SK-N-SH (cell line): ENCODE measurements around the gene AKAP9. TPM values are rescaled to one million over a fixed set of nuclear protein-coding genes. Genes with fewer than 3 reads are reported as not detected.

Source experiments
- CTCF ChIA-PET: fragments of 300-600, 350-600 bp; formaldehyde crosslinking; extraction: SDS; loops from one replicate; lab custom pipeline; 2021; lab: Yijun Ruan, JAX
- POLR2A ChIA-PET: fragments of 350-600 bp; sonication (Branson Sonifier 250); formaldehyde crosslinking; extraction: SDS; loops from one replicate; lab custom pipeline; 2020; ENCODE audit warnings: antibody characterized with exemption, inconsistent platforms; lab: Yijun Ruan, JAX
- DNase-seq: peaks from one replicate; pipeline ENCODE4 v3.0.0; 2012
- H2AFZ ChIP-seq: fragments of 200-600 bp; sonication (generic); 2 replicates; pipeline ENCODE4 v1.8.1; 2016; ENCODE audit warnings: antibody characterized with exemption, mild to moderate bottlenecking, low read depth
- H3F3A ChIP-seq: fragments of 200-600 bp; sonication (generic); replicated peaks from 2 replicates; pipeline ENCODE3; 2016; ENCODE audit warnings: antibody characterized with exemption, mild to moderate bottlenecking; ENCODE audit not compliant: insufficient read depth
- H3K27ac ChIP-seq, 2 experiments: fragments of 200-500 bp in 1 of 2; fragments of 200-600 bp in 1 of 2; sonication (Bioruptor generic) in 1 of 2; sonication (generic), shearing (Covaris generic) in 1 of 2; 2 replicates each; pipeline versions ENCODE4 v1.5.1 to v1.6.1; 2014 to 2016; ENCODE audit warnings: low read depth in 2 of 2, inconsistent platforms in 1 of 2, low read length in 1 of 2, mild to moderate bottlenecking in 1 of 2, mixed read lengths in 1 of 2
- H3K27me3 ChIP-seq: fragments of 200-600 bp; sonication (generic), shearing (Covaris generic); 2 replicates; pipeline ENCODE4 v1.6.1; 2016; ENCODE audit warnings: mixed run types; ENCODE audit not compliant: insufficient read depth
- H3K36me3 ChIP-seq, 2 experiments: fragments of 200-500 bp in 1 of 2; fragments of 200-600 bp in 1 of 2; sonication (Bioruptor generic) in 1 of 2; sonication (generic) in 1 of 2; replicated peaks in 1 of 2; 2 replicates each; pipeline versions ENCODE3 to v1.5.1; 2014 to 2016; ENCODE audit warnings: low read length in 1 of 2, mild to moderate bottlenecking in 1 of 2; ENCODE audit not compliant: insufficient read depth in 2 of 2, control insufficient read depth in 1 of 2
- H3K4me1 ChIP-seq, 2 experiments: fragments of 200-500 bp in 1 of 2; fragments of 200-600 bp in 1 of 2; sonication (Bioruptor generic) in 1 of 2; sonication (generic), shearing (Covaris generic) in 1 of 2; 2 replicates each; pipeline versions ENCODE4 v1.5.1 to v1.6.1; 2014 to 2016; ENCODE audit warnings: low read depth in 1 of 2, low read length in 1 of 2, mixed run types in 1 of 2; ENCODE audit not compliant: insufficient read depth in 2 of 2, control insufficient read depth in 1 of 2
- H3K4me2 ChIP-seq: fragments of 200-600 bp; sonication (generic), shearing (Covaris generic); 2 replicates; pipeline ENCODE4 v1.6.1; 2017; ENCODE audit warnings: mixed run types
- H3K4me3 ChIP-seq, 2 experiments: fragments of 200-500 bp in 1 of 2; fragments of 200-600 bp in 1 of 2; sonication (Bioruptor generic) in 1 of 2; sonication (generic), shearing (Covaris generic) in 1 of 2; 2 replicates each; pipeline versions ENCODE4 v1.5.1 to v1.8.1; 2014 to 2016; ENCODE audit warnings: low read depth in 2 of 2, inconsistent platforms in 1 of 2, low read length in 1 of 2, mild to moderate bottlenecking in 1 of 2, mixed read lengths in 1 of 2, moderate library complexity in 1 of 2
- H3K79me2 ChIP-seq: fragments of 200-600 bp; sonication (generic); 2 replicates; pipeline ENCODE4 v1.8.1; 2017; ENCODE audit warnings: mild to moderate bottlenecking; ENCODE audit not compliant: insufficient read depth
- H3K9ac ChIP-seq: fragments of 200-600 bp; sonication (generic); 2 replicates; pipeline ENCODE4 v1.6.1; 2017; ENCODE audit warnings: mixed run types
- H3K9me2 ChIP-seq: fragments of 200-600 bp; sonication (generic); 2 replicates; pipeline ENCODE4 v1.6.1; 2017; ENCODE audit warnings: mixed run types
- H3K9me3 ChIP-seq: fragments of 200-600 bp; sonication (generic); 2 replicates; pipeline ENCODE4 v1.6.1; 2017; ENCODE audit warnings: mixed run types, mild to moderate bottlenecking, moderate library complexity
- H4K20me1 ChIP-seq: fragments of 200-600 bp; sonication (generic); 2 replicates; pipeline ENCODE4 v1.6.1; 2017; ENCODE audit warnings: mild to moderate bottlenecking, mixed run types; ENCODE audit not compliant: insufficient read depth
- CHD2 ChIP-seq: fragments of 150-350 bp; IDR thresholded peaks from 2 replicates; pipeline ENCODE4 v1.6.1; 2018; ENCODE audit warnings: low read length; ENCODE audit not compliant: partially characterized antibody
- EZH2phosphoT487 ChIP-seq: fragments of 200-600 bp; sonication (generic); IDR thresholded peaks from 2 replicates; pipeline ENCODE4 v1.6.1; 2017; ENCODE audit warnings: low read depth, mixed run types, mild to moderate bottlenecking, antibody characterized with exemption, moderate library complexity, borderline replicate concordance
- FOSL2 ChIP-seq: IDR thresholded peaks from 2 replicates; pipeline ENCODE4 v1.4.0; 2012; ENCODE audit warnings: low read depth, mild to moderate bottlenecking, moderate library complexity, borderline replicate concordance
- FOXM1 ChIP-seq: IDR thresholded peaks from 2 replicates; pipeline ENCODE4 v1.4.0; 2012; ENCODE audit warnings: low read depth, mild to moderate bottlenecking
- JUND ChIP-seq: IDR thresholded peaks from 2 replicates; pipeline ENCODE4 v1.4.0; 2012
- MEF2A ChIP-seq: IDR thresholded peaks from 2 replicates; pipeline ENCODE4 v1.4.0; 2012; ENCODE audit warnings: low read depth, borderline replicate concordance
- MXI1 ChIP-seq: IDR thresholded peaks from 2 replicates; pipeline ENCODE4 v1.6.1; 2012; ENCODE audit warnings: mild to moderate bottlenecking, low read depth, low read length, improper control_type of control experiment
- NRF1 ChIP-seq: IDR thresholded peaks from 2 replicates; pipeline ENCODE4 v1.6.1; 2012; ENCODE audit warnings: low read depth, mild to moderate bottlenecking, low read length
- POLR2AphosphoS5 ChIP-seq: IDR thresholded peaks from 2 replicates; pipeline ENCODE4 v1.6.1; 2012; ENCODE audit warnings: low read depth, low read length
- RXRA ChIP-seq: IDR thresholded peaks from 2 replicates; pipeline ENCODE4 v1.4.0; 2012; ENCODE audit warnings: low read depth, mild to moderate bottlenecking, borderline replicate concordance
- SIN3A ChIP-seq: IDR thresholded peaks from 2 replicates; pipeline ENCODE4 v1.6.1; 2012; ENCODE audit warnings: low read depth, mild to moderate bottlenecking, low read length, moderate library complexity, borderline replicate concordance
- TAF1 ChIP-seq: IDR thresholded peaks from 2 replicates; pipeline ENCODE4 v1.6.1; 2012; ENCODE audit warnings: low read depth, mild to moderate bottlenecking, low read length, moderate library complexity, borderline replicate concordance
- WGBS: methylation state at CpG from one replicate; pipeline ENCODE4 v1.1.6; 2017; ENCODE audit warnings: low lambda C conversion rate; 5-methylcytosine and 5-hydroxymethylcytosine counted together
- polyA plus RNA-seq, 3 experiments: library from polyadenylated mRNA; depleted of rRNA; stranded (reverse); fragments of >200 nt; gene quantifications; 2 replicates each; pipeline ENCODE4 v1.2.3, GENCODE V29; 2012
- TF ChIP-seq, protein P1 (sequence below): IDR thresholded peaks from 2 replicates; pipeline ENCODE4 v1.4.0; 2012; ENCODE audit warnings: low read depth, borderline replicate concordance
- TF ChIP-seq, protein P2 (sequence below): fragments of 200-600 bp; sonication (generic); IDR thresholded peaks from 2 replicates; pipeline ENCODE4 v1.6.1; 2017; ENCODE audit warnings: antibody characterized with exemption, mild to moderate bottlenecking, moderate library complexity
- TF ChIP-seq, protein P3 (sequence below): fragments of 150-350 bp; IDR thresholded peaks from 2 replicates; pipeline ENCODE4 v1.6.1; 2017; ENCODE audit warnings: antibody characterized with exemption, low read length, low read depth, borderline replicate concordance
- TF ChIP-seq, protein P4 (sequence below): IDR thresholded peaks from 2 replicates; pipeline ENCODE4 v1.6.1; 2012; ENCODE audit warnings: mild to moderate bottlenecking, low read depth, low read length, moderate library complexity
- TF ChIP-seq, protein P5 (sequence below): IDR thresholded peaks from 2 replicates; pipeline ENCODE4 v1.4.0; 2012; ENCODE audit warnings: low read depth, borderline replicate concordance
- TF ChIP-seq, protein P6 (sequence below): IDR thresholded peaks from 2 replicates; pipeline ENCODE4; 2012

AKAP9 gene
- polyA plus RNA-seq, 1 of the 3 experiments (the other 2 are of a cell fraction), result 13.1 TPM

DNA sequence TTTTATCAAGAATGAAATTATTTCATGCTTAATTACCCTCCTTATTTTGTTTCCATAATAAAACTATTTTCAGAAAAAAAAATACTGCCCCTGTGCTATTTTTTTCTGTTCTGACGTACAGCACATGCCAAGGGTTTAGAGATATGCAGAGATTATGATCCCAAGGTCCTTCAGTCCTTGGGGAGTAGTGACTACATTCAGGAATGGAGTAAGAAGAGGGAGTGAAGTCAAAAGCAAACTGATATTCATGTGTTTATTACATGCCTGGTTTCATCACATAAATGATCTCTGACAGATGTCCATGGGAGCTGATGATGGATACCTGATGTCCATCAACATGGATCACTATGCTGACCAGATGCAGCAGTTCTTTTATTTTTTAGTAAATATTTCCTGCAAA is 17.2 kb downstream of the AKAP9 start:
- POLR2A ChIA-PET, result no interaction called here
- no peak overlapping the region for H3K9ac ChIP-seq
- H4K20me1 ChIP-seq, result peaks cover 13% of the 10 kb centered on the region; the same call in 1 of the 2 replicates
- H3K4me2 ChIP-seq, result no peak overlapping the region
- no peaks in the 10 kb centered on the region for H3K9me2 ChIP-seq
- TF ChIP-seq TAF1 (no peak), SIN3A (no peak), CHD2 (no peak), JUND (no peak), POLR2AphosphoS5 (no peak), RXRA (no peak), FOSL2 (no peak), MEF2A (no peak), NRF1 (no peak), FOXM1 (no peak), EZH2phosphoT487 (no peak), MXI1 (no peak)
- TF ChIP-seq, protein P1, sequence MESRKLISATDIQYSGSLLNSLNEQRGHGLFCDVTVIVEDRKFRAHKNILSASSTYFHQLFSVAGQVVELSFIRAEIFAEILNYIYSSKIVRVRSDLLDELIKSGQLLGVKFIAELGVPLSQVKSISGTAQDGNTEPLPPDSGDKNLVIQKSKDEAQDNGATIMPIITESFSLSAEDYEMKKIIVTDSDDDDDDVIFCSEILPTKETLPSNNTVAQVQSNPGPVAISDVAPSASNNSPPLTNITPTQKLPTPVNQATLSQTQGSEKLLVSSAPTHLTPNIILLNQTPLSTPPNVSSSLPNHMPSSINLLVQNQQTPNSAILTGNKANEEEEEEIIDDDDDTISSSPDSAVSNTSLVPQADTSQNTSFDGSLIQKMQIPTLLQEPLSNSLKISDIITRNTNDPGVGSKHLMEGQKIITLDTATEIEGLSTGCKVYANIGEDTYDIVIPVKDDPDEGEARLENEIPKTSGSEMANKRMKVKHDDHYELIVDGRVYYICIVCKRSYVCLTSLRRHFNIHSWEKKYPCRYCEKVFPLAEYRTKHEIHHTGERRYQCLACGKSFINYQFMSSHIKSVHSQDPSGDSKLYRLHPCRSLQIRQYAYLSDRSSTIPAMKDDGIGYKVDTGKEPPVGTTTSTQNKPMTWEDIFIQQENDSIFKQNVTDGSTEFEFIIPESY, result no peak
- TF ChIP-seq, protein P2, sequence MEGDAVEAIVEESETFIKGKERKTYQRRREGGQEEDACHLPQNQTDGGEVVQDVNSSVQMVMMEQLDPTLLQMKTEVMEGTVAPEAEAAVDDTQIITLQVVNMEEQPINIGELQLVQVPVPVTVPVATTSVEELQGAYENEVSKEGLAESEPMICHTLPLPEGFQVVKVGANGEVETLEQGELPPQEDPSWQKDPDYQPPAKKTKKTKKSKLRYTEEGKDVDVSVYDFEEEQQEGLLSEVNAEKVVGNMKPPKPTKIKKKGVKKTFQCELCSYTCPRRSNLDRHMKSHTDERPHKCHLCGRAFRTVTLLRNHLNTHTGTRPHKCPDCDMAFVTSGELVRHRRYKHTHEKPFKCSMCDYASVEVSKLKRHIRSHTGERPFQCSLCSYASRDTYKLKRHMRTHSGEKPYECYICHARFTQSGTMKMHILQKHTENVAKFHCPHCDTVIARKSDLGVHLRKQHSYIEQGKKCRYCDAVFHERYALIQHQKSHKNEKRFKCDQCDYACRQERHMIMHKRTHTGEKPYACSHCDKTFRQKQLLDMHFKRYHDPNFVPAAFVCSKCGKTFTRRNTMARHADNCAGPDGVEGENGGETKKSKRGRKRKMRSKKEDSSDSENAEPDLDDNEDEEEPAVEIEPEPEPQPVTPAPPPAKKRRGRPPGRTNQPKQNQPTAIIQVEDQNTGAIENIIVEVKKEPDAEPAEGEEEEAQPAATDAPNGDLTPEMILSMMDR, result no peak
- TF ChIP-seq, protein P3, sequence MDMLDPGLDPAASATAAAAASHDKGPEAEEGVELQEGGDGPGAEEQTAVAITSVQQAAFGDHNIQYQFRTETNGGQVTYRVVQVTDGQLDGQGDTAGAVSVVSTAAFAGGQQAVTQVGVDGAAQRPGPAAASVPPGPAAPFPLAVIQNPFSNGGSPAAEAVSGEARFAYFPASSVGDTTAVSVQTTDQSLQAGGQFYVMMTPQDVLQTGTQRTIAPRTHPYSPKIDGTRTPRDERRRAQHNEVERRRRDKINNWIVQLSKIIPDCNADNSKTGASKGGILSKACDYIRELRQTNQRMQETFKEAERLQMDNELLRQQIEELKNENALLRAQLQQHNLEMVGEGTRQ, result no peak
- TF ChIP-seq, protein P4, sequence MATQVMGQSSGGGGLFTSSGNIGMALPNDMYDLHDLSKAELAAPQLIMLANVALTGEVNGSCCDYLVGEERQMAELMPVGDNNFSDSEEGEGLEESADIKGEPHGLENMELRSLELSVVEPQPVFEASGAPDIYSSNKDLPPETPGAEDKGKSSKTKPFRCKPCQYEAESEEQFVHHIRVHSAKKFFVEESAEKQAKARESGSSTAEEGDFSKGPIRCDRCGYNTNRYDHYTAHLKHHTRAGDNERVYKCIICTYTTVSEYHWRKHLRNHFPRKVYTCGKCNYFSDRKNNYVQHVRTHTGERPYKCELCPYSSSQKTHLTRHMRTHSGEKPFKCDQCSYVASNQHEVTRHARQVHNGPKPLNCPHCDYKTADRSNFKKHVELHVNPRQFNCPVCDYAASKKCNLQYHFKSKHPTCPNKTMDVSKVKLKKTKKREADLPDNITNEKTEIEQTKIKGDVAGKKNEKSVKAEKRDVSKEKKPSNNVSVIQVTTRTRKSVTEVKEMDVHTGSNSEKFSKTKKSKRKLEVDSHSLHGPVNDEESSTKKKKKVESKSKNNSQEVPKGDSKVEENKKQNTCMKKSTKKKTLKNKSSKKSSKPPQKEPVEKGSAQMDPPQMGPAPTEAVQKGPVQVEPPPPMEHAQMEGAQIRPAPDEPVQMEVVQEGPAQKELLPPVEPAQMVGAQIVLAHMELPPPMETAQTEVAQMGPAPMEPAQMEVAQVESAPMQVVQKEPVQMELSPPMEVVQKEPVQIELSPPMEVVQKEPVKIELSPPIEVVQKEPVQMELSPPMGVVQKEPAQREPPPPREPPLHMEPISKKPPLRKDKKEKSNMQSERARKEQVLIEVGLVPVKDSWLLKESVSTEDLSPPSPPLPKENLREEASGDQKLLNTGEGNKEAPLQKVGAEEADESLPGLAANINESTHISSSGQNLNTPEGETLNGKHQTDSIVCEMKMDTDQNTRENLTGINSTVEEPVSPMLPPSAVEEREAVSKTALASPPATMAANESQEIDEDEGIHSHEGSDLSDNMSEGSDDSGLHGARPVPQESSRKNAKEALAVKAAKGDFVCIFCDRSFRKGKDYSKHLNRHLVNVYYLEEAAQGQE, result no peak
- TF ChIP-seq, protein P5, sequence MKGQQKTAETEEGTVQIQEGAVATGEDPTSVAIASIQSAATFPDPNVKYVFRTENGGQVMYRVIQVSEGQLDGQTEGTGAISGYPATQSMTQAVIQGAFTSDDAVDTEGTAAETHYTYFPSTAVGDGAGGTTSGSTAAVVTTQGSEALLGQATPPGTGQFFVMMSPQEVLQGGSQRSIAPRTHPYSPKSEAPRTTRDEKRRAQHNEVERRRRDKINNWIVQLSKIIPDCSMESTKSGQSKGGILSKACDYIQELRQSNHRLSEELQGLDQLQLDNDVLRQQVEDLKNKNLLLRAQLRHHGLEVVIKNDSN, result no peak
- TF ChIP-seq, protein P6, sequence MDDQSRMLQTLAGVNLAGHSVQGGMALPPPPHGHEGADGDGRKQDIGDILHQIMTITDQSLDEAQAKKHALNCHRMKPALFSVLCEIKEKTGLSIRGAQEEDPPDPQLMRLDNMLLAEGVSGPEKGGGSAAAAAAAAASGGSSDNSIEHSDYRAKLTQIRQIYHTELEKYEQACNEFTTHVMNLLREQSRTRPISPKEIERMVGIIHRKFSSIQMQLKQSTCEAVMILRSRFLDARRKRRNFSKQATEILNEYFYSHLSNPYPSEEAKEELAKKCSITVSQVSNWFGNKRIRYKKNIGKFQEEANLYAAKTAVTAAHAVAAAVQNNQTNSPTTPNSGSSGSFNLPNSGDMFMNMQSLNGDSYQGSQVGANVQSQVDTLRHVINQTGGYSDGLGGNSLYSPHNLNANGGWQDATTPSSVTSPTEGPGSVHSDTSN, result no peak
- H3K36me3 ChIP-seq, result peaks cover 0 to 10% of the 10 kb centered on the region in 2 experiments
- H3K9me3 ChIP-seq, result 0 out of 2 replicates have a peak, but pooled peaks cover 8% of the 10 kb centered on the region
- peak; percentile 23 for DNase-seq
- H3K27ac ChIP-seq, result no peak overlapping the region
- H3K4me1 ChIP-seq, result no peaks in the 10 kb centered on the region
- no peaks in the 10 kb centered on the region for H3K27me3 ChIP-seq
- peaks cover 98% of the 10 kb centered on the region for H3K79me2 ChIP-seq
- 93% methylated on average over 1 of the region's 1 CpG for WGBS
- H3K4me3 ChIP-seq, result no peak overlapping the region
- CTCF ChIA-PET, result no interaction called here
- peaks cover 3% of the 10 kb centered on the region for H3F3A ChIP-seq
- no peak overlapping the region for H2AFZ ChIP-seq
